GM21381 (cell line): Measurements from ENCODE around the gene CCT8.
A peak's percentile ranks its signal among the peaks of the same experiment; 100 is the strongest.
"Not testable (repeated sequence)": the region's sequence is repeated elsewhere in the genome, so short reads cannot be mapped to it uniquely, and the experiment has no call there.

Source experiments
- ATAC-seq: cut with Tn5 transposase; IDR thresholded peaks from one replicate; pipeline ENCODE4 v1.9.1; 2021; ENCODE audit warnings: mild to moderate bottlenecking, moderate library complexity; ENCODE audit not compliant: unreplicated experiment

Gene CCT8

GRCh38 chr21:29024474-29025327 lies 48.7 kb downstream of the CCT8 start, which contains the start of gene USP16:
USP16 (plus strand) TSS chr21:29024668; CDS start chr21:29027914, 3,246 bp downstream.
- ATAC-seq: peak; percentile 96

- ATAC-seq: no peak
Measured at GRCh38 chr21:29022166-29022565, 51.3 kb downstream of the CCT8 start.

- ATAC-seq: peak; percentile 24
Measured at GRCh38 chr21:29018540-29018939, 54.9 kb downstream of the CCT8 start.

- no peak for ATAC-seq
Measured at GRCh38 chr21:29017639-29018237, 55.7 kb downstream of the CCT8 start.

DNA sequence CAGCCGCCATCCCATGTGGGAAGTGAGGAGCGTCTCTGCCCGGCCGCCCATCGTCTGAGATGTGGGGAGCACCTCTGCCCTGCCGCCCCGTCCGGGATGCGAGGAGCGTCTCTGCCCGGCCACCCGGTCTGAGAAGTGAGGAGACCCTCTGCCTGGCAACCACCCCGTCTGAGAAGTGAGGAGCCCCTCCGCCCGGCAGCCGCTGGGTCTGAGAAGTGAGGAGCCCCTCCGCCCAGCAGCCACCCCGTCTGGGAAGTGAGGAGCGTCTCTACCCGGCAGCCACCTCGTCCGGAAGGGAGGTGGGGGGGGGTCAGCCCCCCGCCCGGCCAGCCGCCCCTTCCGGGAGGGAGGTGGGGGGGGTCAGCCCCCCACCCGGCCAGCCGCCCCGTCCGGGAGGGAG lies 62.2 kb downstream of the CCT8 start:
- ATAC-seq: not testable (repeated sequence)

DNA sequence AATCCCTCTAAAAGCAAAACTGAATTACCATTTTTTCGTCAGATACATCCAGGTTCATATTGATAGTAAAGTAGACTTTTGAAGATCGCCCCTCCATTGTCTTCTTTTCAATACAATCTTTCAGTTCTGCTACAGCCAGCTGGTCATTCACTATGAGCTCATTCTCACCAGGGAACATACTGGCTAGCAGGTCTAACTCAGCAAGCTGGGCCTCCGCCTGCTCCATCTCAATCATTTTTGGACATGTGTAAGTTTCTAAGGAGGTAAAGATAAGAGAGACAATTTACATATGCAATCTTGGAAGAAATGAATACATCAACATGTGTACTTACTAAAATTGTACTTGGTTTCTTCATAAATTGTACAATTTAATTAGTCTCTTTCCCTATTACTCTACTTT lies 65.1 kb downstream of the CCT8 start:
- no peak for ATAC-seq

- no peak for ATAC-seq
Measured at GRCh38 chr21:29007810-29008209, 65.6 kb downstream of the CCT8 start.

DNA sequence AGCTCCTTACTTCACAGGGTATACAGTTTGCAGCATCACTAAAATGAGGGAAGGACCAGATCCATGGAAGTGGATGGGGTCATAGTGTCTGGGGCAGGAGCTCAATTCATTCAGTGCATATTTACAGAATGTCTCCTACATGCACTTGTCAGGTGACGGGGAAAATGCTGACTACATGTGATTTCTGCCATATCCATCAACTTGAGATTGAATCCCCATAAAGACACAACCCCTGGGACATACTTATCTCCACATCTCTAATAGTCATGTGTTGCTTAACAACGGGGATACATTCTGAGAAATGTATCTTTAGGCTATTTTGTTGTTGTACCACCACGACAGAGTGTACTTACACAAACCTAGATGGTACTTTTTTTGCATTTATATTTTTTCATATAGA lies 66.3 kb downstream of the CCT8 start:
- no peak for ATAC-seq
